HepG2 (cell line): ENCODE measurements around the gene TK1. TPM values are rescaled to one million over a fixed set of nuclear protein-coding genes. Genes with fewer than 3 reads are reported as not detected.

Experiments
- ARID5B ChIP-seq: IDR thresholded peaks from 2 replicates; pipeline ENCODE4 v1.4.0; 2020; ENCODE audit warnings: mild to moderate bottlenecking, missing genetic modification reagents
- CCAR2 ChIP-seq: fragments of 200-400 bp; formaldehyde crosslinking; optimal IDR thresholded peaks from 2 replicates; pipeline ENCODE3; 2018; ENCODE audit warnings: low read depth, mild to moderate bottlenecking, low read length, moderate library complexity
- CERS6 ChIP-seq: sonication (generic); formaldehyde crosslinking; IDR thresholded peaks from 2 replicates; pipeline ENCODE4 v1.5.0; 2020; ENCODE audit warnings: missing genetic modification reagents
- EED ChIP-seq: sonication (generic); formaldehyde crosslinking; IDR thresholded peaks from 2 replicates; pipeline ENCODE4 v1.5.0; 2020; ENCODE audit warnings: mild to moderate bottlenecking, missing genetic modification reagents
- FOXO4 ChIP-seq: sonication (generic); formaldehyde crosslinking; conservative IDR thresholded peaks from 2 replicates; pipeline ENCODE4 v1.8.1; 2023; ENCODE audit warnings: missing genetic modification reagents
- HNRNPL ChIP-seq: fragments of 200-400 bp; formaldehyde crosslinking; IDR thresholded peaks from 2 replicates; pipeline ENCODE4 v1.6.1; 2017; ENCODE audit warnings: mild to moderate bottlenecking, low read depth, low read length
- MAFG ChIP-seq: sonication (generic); formaldehyde crosslinking; IDR thresholded peaks from 2 replicates; pipeline ENCODE4 v1.5.1; 2020; ENCODE audit warnings: mild to moderate bottlenecking, missing genetic modification reagents
- PHF5A ChIP-seq: IDR thresholded peaks from one replicate; pipeline ENCODE4 v1.6.1; 2018; ENCODE audit warnings: low read depth, missing genetic modification reagents; ENCODE audit not compliant: unreplicated experiment
- REST ChIP-seq, 2 experiments: IDR thresholded peaks; 2 replicates each; pipeline ENCODE4 v1.6.1; 2011 to 2012; ENCODE audit warnings: low read length in 2 of 2, borderline replicate concordance in 1 of 2, low read depth in 1 of 2, mild to moderate bottlenecking in 1 of 2, moderate library complexity in 1 of 2
- SAP130 ChIP-seq: IDR thresholded peaks from 2 replicates; pipeline ENCODE4 v1.6.1; 2016; ENCODE audit warnings: low read depth
- SMARCC2 ChIP-seq: fragments of 450-650 bp; IDR thresholded peaks from 2 replicates; pipeline ENCODE4 v1.6.1; 2017; ENCODE audit warnings: antibody characterized with exemption, mild to moderate bottlenecking
- SP1 ChIP-seq, 2 experiments: fragments of 450-650 bp in 1 of 2; sonication (generic) in 1 of 2; formaldehyde crosslinking in 1 of 2; IDR thresholded peaks; 2 replicates each; pipeline versions ENCODE4 v1.4.0 to v1.6.1; 2016 to 2020; ENCODE audit warnings: missing genetic modification reagents in 1 of 2
- TCF7L2 ChIP-seq: IDR thresholded peaks from 2 replicates; pipeline ENCODE4 v1.6.1; 2011; ENCODE audit warnings: mild to moderate bottlenecking, low read depth, low read length, moderate library complexity
- ZFP82 ChIP-seq: sonication (generic); formaldehyde crosslinking; IDR thresholded peaks from 2 replicates; pipeline ENCODE4 v1.5.1; 2020; ENCODE audit warnings: mild to moderate bottlenecking, missing genetic modification reagents, borderline replicate concordance
- ZNF431 ChIP-seq: sonication (generic); formaldehyde crosslinking; IDR thresholded peaks from 2 replicates; pipeline ENCODE4 v1.9.0; 2022; ENCODE audit warnings: missing genetic modification reagents, low read depth, mild to moderate bottlenecking, borderline replicate concordance
- ZNF569 ChIP-seq: sonication (generic); formaldehyde crosslinking; IDR thresholded peaks from 2 replicates; pipeline ENCODE4 v1.5.0; 2020; ENCODE audit warnings: mild to moderate bottlenecking, missing genetic modification reagents, moderate library complexity, borderline replicate concordance
- polyA plus RNA-seq, 8 experiments: library from polyadenylated mRNA; depleted of rRNA in 3 of 8; stranded (reverse) in 7 of 8; unstranded in 1 of 8; fragments of >200 nt; fragmentation: Illumina TruSeq in 4 of 8; extraction: Trizol in 4 of 8; gene quantifications; 2 replicates each; pipeline versions ENCODE4 v1.2.1 to v1.2.3, GENCODE V29; 2011 to 2016; ENCODE audit warnings: low read depth in 4 of 8, missing spikeins in 1 of 8, mixed read lengths in 1 of 8; ENCODE audit not compliant: insufficient read depth in 1 of 8
- total RNA-seq, 5 experiments: library from RNA; depleted of rRNA; stranded (reverse); fragments of >200 nt; fragmentation: Illumina TruSeq; extraction: Trizol; gene quantifications; 2 replicates each; pipeline ENCODE4 v1.2.3, GENCODE V29; 2016; ENCODE audit warnings: low read depth in 1 of 5

TK1 gene
- total and polyA plus RNA-seq, 2 of the 13 experiments (the other 11 are each of a cell fraction or from before 2014, with no cell fraction given) = 45.0 to 96.0 TPM

GRCh38 chr17:78133971-78134898 is 52.6 kb downstream of the TK1 start (continued):
- TF ChIP-seq REST (IDR thresholded peaks at IDR 0.05; ENCODE audit: borderline replicate concordance in 1 of 2, low read depth in 1 of 2, low read length in 2 of 2) = no peak
- TF ChIP-seq CERS6 = no peak
- no peak for TF ChIP-seq MAFG (CRISPR knock-in tag)
- TF ChIP-seq CCAR2 = no peak
- no peak; the same call in 1 of the 2 replicates for TF ChIP-seq EED (CRISPR knock-in tag)
- TF ChIP-seq TCF7L2 = no peak
- 0 out of 2 replicates have a peak, but pooled peaks have one; percentile 7 for TF ChIP-seq HNRNPL
- no peak for TF ChIP-seq ZFP82
- peak; percentile 47 for TF ChIP-seq SAP130 (CRISPR knock-in tag)
- TF ChIP-seq SMARCC2 = no peak
- no peak for TF ChIP-seq SP1 (IDR thresholded peaks at IDR 0.05)
- no peak; the same call in 1 of the 2 replicates for TF ChIP-seq SP1 (CRISPR knock-in tag; IDR thresholded peaks at IDR 0.05)
- 0 out of 2 replicates have a peak, but pooled peaks have one; percentile 39 for TF ChIP-seq ARID5B (CRISPR knock-in tag)
- peak; percentile 73 for TF ChIP-seq PHF5A (CRISPR knock-in tag)
- no peak for TF ChIP-seq ZNF431
- TF ChIP-seq FOXO4 = no peak
- no peak for TF ChIP-seq ZNF569 (CRISPR knock-in tag)
